Peyer's patch (tissue), 4 donors: ENCODE data around the gene OLFM2. TPM values are rescaled to one million over a fixed set of nuclear protein-coding genes. Genes with fewer than 3 reads are reported as not detected.

Experiments
- DNase-seq, 3 donors: peaks; one replicate each; pipeline ENCODE4 v3.0.0-alpha.2; 2017 to 2019
- H3K27ac ChIP-seq, 4 donors: fragments of 200-600 bp; sonication (generic); one replicate each; pipeline ENCODE4 v1.5.1; 2016 to 2019
- H3K27me3 ChIP-seq, 2 donors: fragments of 200-600 bp; sonication (generic); one replicate each; pipeline ENCODE4 v1.5.1; 2019
- H3K36me3 ChIP-seq, 3 donors: fragments of 200-600 bp; sonication (generic); one replicate each; pipeline ENCODE4 v1.5.1; 2016 to 2019
- H3K4me1 ChIP-seq, 4 donors: fragments of 200-600 bp; sonication (generic); one replicate each; pipeline ENCODE4 v1.5.1; 2016 to 2019
- H3K4me3 ChIP-seq, 4 donors: fragments of 200-600 bp; sonication (generic); 1 replicate in 3 of 4; 2 replicates in 1 of 4; pipeline ENCODE4 v1.5.1; 2016 to 2019; ENCODE audit warnings: mild to moderate bottlenecking in 1 of 4
- H3K9me3 ChIP-seq, 4 donors: fragments of 200-600 bp; sonication (generic); one replicate each; pipeline ENCODE4 v1.5.1; 2016 to 2019; ENCODE audit warnings: mild to moderate bottlenecking in 1 of 4
- CTCF ChIP-seq, 6 experiments: fragments of 450-650 bp in 4 of 6; fragments of 200-600 bp in 2 of 6; sonication (generic) in 1 of 6; IDR thresholded peaks; one replicate each; pipeline ENCODE4 v1.5.1; 2017 to 2019; ENCODE audit warnings: antibody characterized with exemption in 6 of 6, mild to moderate bottlenecking in 3 of 6, moderate library complexity in 1 of 6
- POLR2A ChIP-seq, 2 donors: fragments of 450-650 bp; IDR thresholded peaks; one replicate each; pipeline ENCODE4 v1.5.1; 2017; ENCODE audit warnings: antibody characterized with exemption in 2 of 2, mild to moderate bottlenecking in 2 of 2, moderate library complexity in 2 of 2
- total RNA-seq, 4 donors: library from RNA; depleted of rRNA; stranded (reverse); fragments of >200 nt; gene quantifications; one replicate each; pipeline ENCODE4 v1.1.0, GENCODE V29; 2016

Gene OLFM2
- total RNA-seq, 4 donors from 2014 or later = 1.1 to 5.3 (median 2.1) TPM; not detected in 1

GRCh38 chr19:9911524-9912185, 24.7 kb downstream of the OLFM2 start:
- Histone ChIP-seq H3K27me3 (peaks cover 0 to 18% of the 10 kb centered on the region in 2 donors), H3K4me3 (no peak overlapping the region), H3K9me3 (no peaks in the 10 kb centered on the region), H3K4me1 (peaks cover 0 to 21% (median 16%) of the 10 kb centered on the region in 4 donors), H3K27ac (no peak overlapping the region), H3K36me3 (no peaks in the 10 kb centered on the region)
- no peak for DNase-seq
- TF ChIP-seq POLR2A (IDR thresholded peaks at IDR 0.05) = no peak
- TF ChIP-seq CTCF (IDR thresholded peaks at IDR 0.05) = no peak

GRCh38 chr19:9910625-9911024, 25.7 kb downstream of the OLFM2 start:
- TF ChIP-seq POLR2A (IDR thresholded peaks at IDR 0.05) = no peak
- no peak for TF ChIP-seq CTCF (IDR thresholded peaks at IDR 0.05)
- no peak overlapping the region for H3K4me3 ChIP-seq
- no peak overlapping the region for H3K27ac ChIP-seq
- H3K36me3 ChIP-seq = no peaks in the 10 kb centered on the region
- H3K27me3 ChIP-seq = peaks cover 0 to 18% of the 10 kb centered on the region in 2 donors
- H3K4me1 ChIP-seq = peaks cover 0 to 21% (median 16%) of the 10 kb centered on the region in 4 donors
- no peaks in the 10 kb centered on the region for H3K9me3 ChIP-seq
- DNase-seq = no peak

GRCh38 chr19:9909251-9909650, 27.1 kb downstream of the OLFM2 start:
- Histone ChIP-seq H3K4me1 (peaks cover 0 to 14% (median 12%) of the 10 kb centered on the region in 4 donors), H3K27me3 (peaks cover 0 to 14% of the 10 kb centered on the region in 2 donors)
- DNase-seq = no peak

GRCh38 chr19:9906475-9907087, 29.7 kb downstream of the OLFM2 start:
- Histone ChIP-seq H3K4me3 (no peak overlapping the region), H3K36me3 (no peaks in the 10 kb centered on the region), H3K27ac (no peak overlapping the region), H3K9me3 (no peaks in the 10 kb centered on the region), H3K27me3 (no peaks in the 10 kb centered on the region), H3K4me1 (no peaks in the 10 kb centered on the region)
- DNase-seq = no peak
- TF ChIP-seq POLR2A (IDR thresholded peaks at IDR 0.05) (no peak), CTCF (IDR thresholded peaks at IDR 0.05) (no peak)

More at GRCh38 chr19:9909251-9909650, 27.1 kb downstream of the OLFM2 start:
- H3K4me3 ChIP-seq = no peak overlapping the region
- H3K36me3 ChIP-seq = no peaks in the 10 kb centered on the region
- TF ChIP-seq CTCF (IDR thresholded peaks at IDR 0.05) (no peak), POLR2A (IDR thresholded peaks at IDR 0.05) (no peak)
- H3K27ac ChIP-seq = no peak overlapping the region
- no peaks in the 10 kb centered on the region for H3K9me3 ChIP-seq

- Histone ChIP-seq H3K36me3 (no peaks in the 10 kb centered on the region), H3K4me3 (no peak overlapping the region), H3K27ac (no peak overlapping the region), H3K4me1 (no peaks in the 10 kb centered on the region), H3K27me3 (no peaks in the 10 kb centered on the region), H3K9me3 (no peaks in the 10 kb centered on the region)
- DNase-seq = no peak
- TF ChIP-seq POLR2A (IDR thresholded peaks at IDR 0.05) (no peak), CTCF (IDR thresholded peaks at IDR 0.05) (no peak)
Observed at GRCh38 chr19:9903336-9903735, 33.0 kb downstream of the OLFM2 start.
